ENCODE data around the gene TMEM87B.
A peak's percentile ranks its signal among the peaks of the same experiment; 100 is the strongest.
"Not testable (repeated sequence)": the region's sequence is repeated elsewhere in the genome, so short reads cannot be mapped to it uniquely, and the experiment has no call there.

Gene TMEM87B

GRCh38 chr2:112027767-112028166, 27.3 kb upstream of the TMEM87B start:
- Mint-ChIP-seq H3K4me3 (no peak overlapping the region), H3K4me1 (peaks cover 5% of the 10 kb centered on the region), H3K9me3 (no peaks in the 10 kb centered on the region), H3K36me3 (no peaks in the 10 kb centered on the region), H3K27ac (no peak overlapping the region), H3K27me3 (no peaks in the 10 kb centered on the region)

- Mint-ChIP-seq H3K4me3 (no peak overlapping the region), H3K27ac (no peak overlapping the region), H3K4me1 (peaks cover 5% of the 10 kb centered on the region), H3K27me3 (no peaks in the 10 kb centered on the region), H3K9me3 (no peaks in the 10 kb centered on the region), H3K36me3 (no peaks in the 10 kb centered on the region)
Measured at GRCh38 chr2:112029164-112029563, 25.9 kb upstream of the TMEM87B start.

- Mint-ChIP-seq H3K4me3 (no peak overlapping the region), H3K9me3 (no peaks in the 10 kb centered on the region), H3K27ac (no peak overlapping the region), H3K36me3 (no peaks in the 10 kb centered on the region), H3K27me3 (no peaks in the 10 kb centered on the region), H3K4me1 (peaks cover 5% of the 10 kb centered on the region)
Measured at GRCh38 chr2:112031473-112032223, 23.4 kb upstream of the TMEM87B start.

- Mint-ChIP-seq H3K9me3 (no peaks in the 10 kb centered on the region), H3K4me1 (peaks cover 5% of the 10 kb centered on the region), H3K36me3 (no peaks in the 10 kb centered on the region), H3K4me3 (no peak overlapping the region), H3K27ac (no peak overlapping the region), H3K27me3 (no peaks in the 10 kb centered on the region)
Measured at GRCh38 chr2:112032224-112032586, 22.9 kb upstream of the TMEM87B start.

- H3K27ac Mint-ChIP-seq = no peak overlapping the region
- peaks cover 3% of the 10 kb centered on the region for H3K36me3 Mint-ChIP-seq
- H3K4me1 Mint-ChIP-seq = peaks cover 5% of the 10 kb centered on the region
- no peaks in the 10 kb centered on the region for H3K27me3 Mint-ChIP-seq
- peaks cover 5% of the 10 kb centered on the region for H3K9me3 Mint-ChIP-seq
- no peak overlapping the region for H3K4me3 Mint-ChIP-seq
Measured at GRCh38 chr2:112032689-112033465, 22.2 kb upstream of the TMEM87B start.

GRCh38 chr2:112033600-112033999, 21.5 kb upstream of the TMEM87B start:
- H3K4me1 Mint-ChIP-seq = peaks cover 5% of the 10 kb centered on the region
- H3K27ac Mint-ChIP-seq = no peak overlapping the region
- no peaks in the 10 kb centered on the region for H3K27me3 Mint-ChIP-seq
- H3K9me3 Mint-ChIP-seq = peaks cover 5% of the 10 kb centered on the region
- H3K4me3 Mint-ChIP-seq = no peak overlapping the region
- H3K36me3 Mint-ChIP-seq = peaks cover 3% of the 10 kb centered on the region

- no peaks in the 10 kb centered on the region for H3K27me3 Mint-ChIP-seq
- H3K4me1 Mint-ChIP-seq = peaks cover 5% of the 10 kb centered on the region
- H3K9me3 Mint-ChIP-seq = peaks cover 5% of the 10 kb centered on the region
- no peak overlapping the region for H3K4me3 Mint-ChIP-seq
- no peak overlapping the region for H3K27ac Mint-ChIP-seq
- peaks cover 3% of the 10 kb centered on the region for H3K36me3 Mint-ChIP-seq
Measured at GRCh38 chr2:112034924-112035323, 20.1 kb upstream of the TMEM87B start.

- no peak overlapping the region for H3K27ac Mint-ChIP-seq
- H3K4me1 Mint-ChIP-seq = peaks cover 5% of the 10 kb centered on the region
- peaks cover 5% of the 10 kb centered on the region for H3K9me3 Mint-ChIP-seq
- peaks cover 3% of the 10 kb centered on the region for H3K36me3 Mint-ChIP-seq
- H3K27me3 Mint-ChIP-seq = no peaks in the 10 kb centered on the region
- H3K4me3 Mint-ChIP-seq = no peak overlapping the region
Measured at GRCh38 chr2:112035786-112036185, 19.3 kb upstream of the TMEM87B start.

GRCh38 chr2:112039556-112039955, 15.5 kb upstream of the TMEM87B start:
- not testable (repeated sequence) for H3K27ac Mint-ChIP-seq, H3K4me3 Mint-ChIP-seq, H3K9me3 Mint-ChIP-seq, H3K4me1 Mint-ChIP-seq, H3K36me3 Mint-ChIP-seq, H3K27me3 Mint-ChIP-seq

- H3K27ac Mint-ChIP-seq, H3K36me3 Mint-ChIP-seq, H3K27me3 Mint-ChIP-seq: not testable (repeated sequence)
Measured at GRCh38 chr2:112040066-112040465, 15.0 kb upstream of the TMEM87B start.

GRCh38 chr2:112041460-112041859, 13.6 kb upstream of the TMEM87B start:
- H3K27ac Mint-ChIP-seq, H3K27me3 Mint-ChIP-seq: not testable (repeated sequence)

More at GRCh38 chr2:112040066-112040465, 15.0 kb upstream of the TMEM87B start:
- H3K9me3 Mint-ChIP-seq, H3K4me1 Mint-ChIP-seq, H3K4me3 Mint-ChIP-seq: not testable (repeated sequence)

GRCh38 chr2:112045446-112046014, 9.5 kb upstream of the TMEM87B start:
- Mint-ChIP-seq H3K27ac (no peak overlapping the region), H3K9me3 (peaks cover 4% of the 10 kb centered on the region), H3K4me3 (no peak overlapping the region), H3K27me3 (no peaks in the 10 kb centered on the region), H3K4me1 (no peaks in the 10 kb centered on the region), H3K36me3 (no peaks in the 10 kb centered on the region)

More at GRCh38 chr2:112041460-112041859, 13.6 kb upstream of the TMEM87B start:
- not testable (repeated sequence) for H3K4me1 Mint-ChIP-seq, H3K36me3 Mint-ChIP-seq, H3K9me3 Mint-ChIP-seq, H3K4me3 Mint-ChIP-seq

GRCh38 chr2:112046231-112046630, 8.8 kb upstream of the TMEM87B start:
- Mint-ChIP-seq H3K9me3 (peaks cover 4% of the 10 kb centered on the region), H3K36me3 (no peaks in the 10 kb centered on the region), H3K27me3 (no peaks in the 10 kb centered on the region), H3K27ac (peak overlapping the region; percentile 31), H3K4me3 (no peak overlapping the region), H3K4me1 (no peaks in the 10 kb centered on the region)

GRCh38 chr2:112047537-112048235, 7.4 kb upstream of the TMEM87B start:
- Mint-ChIP-seq H3K4me1 (no peaks in the 10 kb centered on the region), H3K9me3 (peaks cover 4% of the 10 kb centered on the region), H3K36me3 (no peaks in the 10 kb centered on the region), H3K27me3 (no peaks in the 10 kb centered on the region), H3K27ac (no peak overlapping the region), H3K4me3 (no peak overlapping the region)

- peaks cover 4% of the 10 kb centered on the region for H3K9me3 Mint-ChIP-seq
- H3K4me3 Mint-ChIP-seq = no peak overlapping the region
- no peaks in the 10 kb centered on the region for H3K36me3 Mint-ChIP-seq
- peaks cover under 1% of the 10 kb centered on the region for H3K4me1 Mint-ChIP-seq
- H3K27ac Mint-ChIP-seq = no peak overlapping the region
- H3K27me3 Mint-ChIP-seq = no peaks in the 10 kb centered on the region
Measured at GRCh38 chr2:112048236-112048592, 6.9 kb upstream of the TMEM87B start.

GRCh38 chr2:112048887-112049286, 6.2 kb upstream of the TMEM87B start:
- H3K36me3 Mint-ChIP-seq = no peaks in the 10 kb centered on the region
- no peak overlapping the region for H3K4me3 Mint-ChIP-seq
- H3K27ac Mint-ChIP-seq = no peak overlapping the region
- no peaks in the 10 kb centered on the region for H3K27me3 Mint-ChIP-seq
- peaks cover 7% of the 10 kb centered on the region for H3K4me1 Mint-ChIP-seq
- H3K9me3 Mint-ChIP-seq = peaks cover 4% of the 10 kb centered on the region

Data from activated naive CD4-positive, alpha-beta T cell treated with anti-CD3 and anti-CD28 coated beads, Interleukin-2, amount 50 U/mL, for 24 hours (primary cell).